SK-N-SH (cell line): Measurements from ENCODE around the gene MAN2B2.

ENCODE experiments used
- EP300 ChIP-seq, 2 experiments: IDR thresholded peaks; 2 replicates each; pipeline versions ENCODE4 v1.4.0 to v1.6.1; 2012; ENCODE audit warnings: borderline replicate concordance in 1 of 2, low read depth in 1 of 2, low read length in 1 of 2
- EZH2phosphoT487 ChIP-seq: fragments of 200-600 bp; sonication (generic); IDR thresholded peaks from 2 replicates; pipeline ENCODE4 v1.6.1; 2017; ENCODE audit warnings: low read depth, mixed run types, mild to moderate bottlenecking, antibody characterized with exemption, moderate library complexity, borderline replicate concordance
- POLR2AphosphoS5 ChIP-seq: IDR thresholded peaks from 2 replicates; pipeline ENCODE4 v1.6.1; 2012; ENCODE audit warnings: low read depth, low read length
- RAD21 ChIP-seq: IDR thresholded peaks from 2 replicates; pipeline ENCODE4 v1.6.1; 2012; ENCODE audit warnings: mild to moderate bottlenecking, low read length
- RFX5 ChIP-seq: IDR thresholded peaks from 2 replicates; pipeline ENCODE4 v1.6.1; 2012; ENCODE audit warnings: mild to moderate bottlenecking, improper control_type of control experiment, low read length
- SIN3A ChIP-seq: IDR thresholded peaks from 2 replicates; pipeline ENCODE4 v1.6.1; 2012; ENCODE audit warnings: low read depth, mild to moderate bottlenecking, low read length, moderate library complexity, borderline replicate concordance
- SMC3 ChIP-seq: IDR thresholded peaks from 2 replicates; pipeline ENCODE4 v1.6.1; 2012; ENCODE audit warnings: low read depth, low read length, improper control_type of control experiment
- TCF12 ChIP-seq: IDR thresholded peaks from 2 replicates; pipeline ENCODE4 v1.4.0; 2012
- TF ChIP-seq, protein P1 (sequence below): IDR thresholded peaks from 2 replicates; pipeline ENCODE4 v1.4.0; 2012; ENCODE audit warnings: low read depth
- TF ChIP-seq, protein P2 (sequence below): fragments of 200-600 bp; sonication (generic); IDR thresholded peaks from 2 replicates; pipeline ENCODE4 v1.6.1; 2017; ENCODE audit warnings: antibody characterized with exemption, mild to moderate bottlenecking, moderate library complexity
- TF ChIP-seq, protein P3 (sequence below): fragments of 150-350 bp; IDR thresholded peaks from 2 replicates; pipeline ENCODE4 v1.6.1; 2017; ENCODE audit warnings: antibody characterized with exemption, low read length, low read depth, borderline replicate concordance

DNA sequence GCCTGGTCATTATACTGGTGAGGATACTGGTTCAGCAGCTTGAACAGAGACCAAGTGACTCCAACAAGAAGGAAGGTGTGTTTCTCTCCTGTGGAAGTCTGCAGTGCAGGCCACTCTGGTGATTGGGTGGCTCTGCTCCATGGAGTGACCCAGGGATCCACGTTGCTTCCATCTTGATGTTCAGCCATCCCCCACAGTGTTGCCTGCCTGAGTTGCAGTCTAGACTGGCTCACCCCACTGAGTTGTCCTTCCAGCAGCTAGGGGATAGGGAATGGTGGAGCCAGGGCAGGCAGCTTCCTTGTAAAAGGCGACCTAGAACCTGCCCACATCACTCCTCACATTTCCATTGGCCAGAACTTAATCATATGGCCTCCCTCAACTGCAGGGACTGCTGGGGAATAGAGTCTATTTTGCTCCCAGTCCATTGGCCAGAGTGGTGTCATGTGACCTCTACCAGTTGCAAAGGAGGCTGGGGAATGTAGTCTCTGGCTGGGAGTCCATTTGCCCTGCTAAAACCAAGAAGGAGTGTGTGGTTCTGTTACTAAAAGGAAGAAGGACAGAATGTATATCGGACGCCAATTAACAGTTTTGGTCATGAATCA lies 8.0 kb downstream of the MAN2B2 start:
- no peak for TF ChIP-seq TCF12
- TF ChIP-seq, protein P1, sequence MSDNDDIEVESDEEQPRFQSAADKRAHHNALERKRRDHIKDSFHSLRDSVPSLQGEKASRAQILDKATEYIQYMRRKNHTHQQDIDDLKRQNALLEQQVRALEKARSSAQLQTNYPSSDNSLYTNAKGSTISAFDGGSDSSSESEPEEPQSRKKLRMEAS = no peak
- TF ChIP-seq, protein P2, sequence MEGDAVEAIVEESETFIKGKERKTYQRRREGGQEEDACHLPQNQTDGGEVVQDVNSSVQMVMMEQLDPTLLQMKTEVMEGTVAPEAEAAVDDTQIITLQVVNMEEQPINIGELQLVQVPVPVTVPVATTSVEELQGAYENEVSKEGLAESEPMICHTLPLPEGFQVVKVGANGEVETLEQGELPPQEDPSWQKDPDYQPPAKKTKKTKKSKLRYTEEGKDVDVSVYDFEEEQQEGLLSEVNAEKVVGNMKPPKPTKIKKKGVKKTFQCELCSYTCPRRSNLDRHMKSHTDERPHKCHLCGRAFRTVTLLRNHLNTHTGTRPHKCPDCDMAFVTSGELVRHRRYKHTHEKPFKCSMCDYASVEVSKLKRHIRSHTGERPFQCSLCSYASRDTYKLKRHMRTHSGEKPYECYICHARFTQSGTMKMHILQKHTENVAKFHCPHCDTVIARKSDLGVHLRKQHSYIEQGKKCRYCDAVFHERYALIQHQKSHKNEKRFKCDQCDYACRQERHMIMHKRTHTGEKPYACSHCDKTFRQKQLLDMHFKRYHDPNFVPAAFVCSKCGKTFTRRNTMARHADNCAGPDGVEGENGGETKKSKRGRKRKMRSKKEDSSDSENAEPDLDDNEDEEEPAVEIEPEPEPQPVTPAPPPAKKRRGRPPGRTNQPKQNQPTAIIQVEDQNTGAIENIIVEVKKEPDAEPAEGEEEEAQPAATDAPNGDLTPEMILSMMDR = no peak
- TF ChIP-seq SIN3A = no peak
- TF ChIP-seq EZH2phosphoT487 = no peak
- no peak for TF ChIP-seq POLR2AphosphoS5
- TF ChIP-seq EP300 (IDR thresholded peaks at IDR 0.05; ENCODE audit: borderline replicate concordance in 1 of 2, low read depth in 1 of 2, low read length in 1 of 2) = no peak
- TF ChIP-seq RAD21 = no peak
- no peak for TF ChIP-seq RFX5
- TF ChIP-seq SMC3 = no peak
- TF ChIP-seq, protein P3, sequence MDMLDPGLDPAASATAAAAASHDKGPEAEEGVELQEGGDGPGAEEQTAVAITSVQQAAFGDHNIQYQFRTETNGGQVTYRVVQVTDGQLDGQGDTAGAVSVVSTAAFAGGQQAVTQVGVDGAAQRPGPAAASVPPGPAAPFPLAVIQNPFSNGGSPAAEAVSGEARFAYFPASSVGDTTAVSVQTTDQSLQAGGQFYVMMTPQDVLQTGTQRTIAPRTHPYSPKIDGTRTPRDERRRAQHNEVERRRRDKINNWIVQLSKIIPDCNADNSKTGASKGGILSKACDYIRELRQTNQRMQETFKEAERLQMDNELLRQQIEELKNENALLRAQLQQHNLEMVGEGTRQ = no peak
